Fibroblast of skin of back (primary cell): ENCODE data around the gene IGSF10. TPM values are rescaled to one million over a fixed set of nuclear protein-coding genes. Genes with fewer than 3 reads are reported as not detected.
A peak's percentile ranks its signal among the peaks of the same experiment; 100 is the strongest.
"Not testable (repeated sequence)": the region's sequence is repeated elsewhere in the genome, so short reads cannot be mapped to it uniquely, and the experiment has no call there.

Source experiments
- DNase-seq: peaks from one replicate; pipeline ENCODE4 v3.0.0-alpha.2; 2013
- polyA plus RNA-seq, 2 experiments: library from polyadenylated mRNA; unstranded; fragments of 120-200 nt; gene quantifications; one replicate each; pipeline ENCODE4 v1.2.1, GENCODE V29; 2013; ENCODE audit not compliant: insufficient read length in 2 of 2

Gene IGSF10, protein sequence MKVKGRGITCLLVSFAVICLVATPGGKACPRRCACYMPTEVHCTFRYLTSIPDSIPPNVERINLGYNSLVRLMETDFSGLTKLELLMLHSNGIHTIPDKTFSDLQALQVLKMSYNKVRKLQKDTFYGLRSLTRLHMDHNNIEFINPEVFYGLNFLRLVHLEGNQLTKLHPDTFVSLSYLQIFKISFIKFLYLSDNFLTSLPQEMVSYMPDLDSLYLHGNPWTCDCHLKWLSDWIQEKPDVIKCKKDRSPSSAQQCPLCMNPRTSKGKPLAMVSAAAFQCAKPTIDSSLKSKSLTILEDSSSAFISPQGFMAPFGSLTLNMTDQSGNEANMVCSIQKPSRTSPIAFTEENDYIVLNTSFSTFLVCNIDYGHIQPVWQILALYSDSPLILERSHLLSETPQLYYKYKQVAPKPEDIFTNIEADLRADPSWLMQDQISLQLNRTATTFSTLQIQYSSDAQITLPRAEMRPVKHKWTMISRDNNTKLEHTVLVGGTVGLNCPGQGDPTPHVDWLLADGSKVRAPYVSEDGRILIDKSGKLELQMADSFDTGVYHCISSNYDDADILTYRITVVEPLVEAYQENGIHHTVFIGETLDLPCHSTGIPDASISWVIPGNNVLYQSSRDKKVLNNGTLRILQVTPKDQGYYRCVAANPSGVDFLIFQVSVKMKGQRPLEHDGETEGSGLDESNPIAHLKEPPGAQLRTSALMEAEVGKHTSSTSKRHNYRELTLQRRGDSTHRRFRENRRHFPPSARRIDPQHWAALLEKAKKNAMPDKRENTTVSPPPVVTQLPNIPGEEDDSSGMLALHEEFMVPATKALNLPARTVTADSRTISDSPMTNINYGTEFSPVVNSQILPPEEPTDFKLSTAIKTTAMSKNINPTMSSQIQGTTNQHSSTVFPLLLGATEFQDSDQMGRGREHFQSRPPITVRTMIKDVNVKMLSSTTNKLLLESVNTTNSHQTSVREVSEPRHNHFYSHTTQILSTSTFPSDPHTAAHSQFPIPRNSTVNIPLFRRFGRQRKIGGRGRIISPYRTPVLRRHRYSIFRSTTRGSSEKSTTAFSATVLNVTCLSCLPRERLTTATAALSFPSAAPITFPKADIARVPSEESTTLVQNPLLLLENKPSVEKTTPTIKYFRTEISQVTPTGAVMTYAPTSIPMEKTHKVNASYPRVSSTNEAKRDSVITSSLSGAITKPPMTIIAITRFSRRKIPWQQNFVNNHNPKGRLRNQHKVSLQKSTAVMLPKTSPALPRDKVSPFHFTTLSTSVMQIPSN (N-terminal part only)
- polyA plus RNA-seq (2013, experiment 1 of 2; ENCODE audit: insufficient read length): 0.34 TPM
- polyA plus RNA-seq (2013, experiment 2 of 2; ENCODE audit: insufficient read length): 0.42 TPM

DNA sequence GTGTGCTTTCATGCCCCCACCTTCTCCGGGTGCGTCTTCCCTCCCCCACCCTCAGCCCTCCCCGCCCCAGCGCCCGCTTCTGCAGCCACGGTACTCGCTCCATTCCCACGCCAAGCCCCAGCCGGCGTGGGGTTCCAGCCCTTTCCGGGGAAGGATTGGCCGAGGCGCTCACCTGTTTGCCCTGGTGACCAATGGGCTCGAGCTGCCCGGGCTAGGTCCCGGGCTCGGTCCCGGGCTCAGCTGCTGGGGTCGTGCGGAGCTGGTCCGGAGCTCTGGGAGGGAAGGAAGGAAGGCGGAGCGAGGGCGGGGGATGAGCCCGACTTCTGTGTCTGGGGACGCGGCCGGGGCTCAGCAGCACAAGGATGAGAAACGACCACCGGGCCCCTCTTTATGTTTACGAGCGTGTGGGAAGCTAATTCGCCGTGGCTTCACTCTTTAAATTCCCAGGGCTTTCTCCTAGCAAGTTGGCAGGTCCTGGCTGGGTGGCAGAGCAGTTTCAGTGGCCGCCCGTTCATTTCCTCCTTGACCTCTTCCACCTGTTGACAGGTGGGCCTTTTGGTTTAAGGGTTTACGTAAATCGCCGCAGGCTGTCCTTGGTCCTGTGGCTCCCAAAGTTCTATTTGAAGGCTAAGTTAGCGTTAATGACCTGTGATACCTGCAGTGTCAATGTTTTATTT lies at the start of gene IGSF10:
IGSF10 (minus strand) TSS at position 288 of the 677 bp plus-strand sequence. CDS start 2,352 bp downstream, outside the sequence.
- DNase-seq: no peak

DNA sequence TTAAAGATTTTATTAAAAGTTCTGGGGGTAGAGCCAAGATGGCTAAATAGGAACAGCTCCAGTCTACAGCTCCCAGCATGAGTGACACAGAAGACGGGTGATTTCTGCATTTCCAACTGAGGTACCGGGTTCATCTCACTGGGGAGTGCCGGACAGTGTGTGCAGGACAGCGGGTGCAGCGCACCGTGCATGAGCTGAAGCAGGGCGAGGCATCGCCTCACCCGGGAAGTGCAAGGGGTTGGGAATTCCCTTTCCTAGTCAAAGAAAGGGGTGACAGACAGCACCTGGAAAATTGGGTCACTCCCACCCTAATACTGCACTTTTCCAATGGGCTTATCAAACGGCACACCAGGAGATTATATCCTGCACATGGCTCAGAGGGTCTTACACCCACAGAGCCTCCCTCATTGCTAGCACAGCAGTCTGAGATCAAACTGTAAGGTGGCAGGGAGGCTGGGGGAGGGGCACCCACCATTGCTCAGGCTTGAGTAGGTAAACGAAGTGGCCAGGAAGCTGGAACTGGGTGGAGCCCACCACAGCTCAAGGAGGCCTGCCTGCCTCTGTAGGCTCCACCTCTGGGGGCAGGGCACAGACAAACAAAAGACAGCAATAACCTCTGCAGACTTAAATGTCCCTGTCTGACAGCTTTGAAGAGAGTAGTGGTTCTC lies 48.7 kb upstream of the IGSF10 start:
- DNase-seq: not testable (repeated sequence)

DNA sequence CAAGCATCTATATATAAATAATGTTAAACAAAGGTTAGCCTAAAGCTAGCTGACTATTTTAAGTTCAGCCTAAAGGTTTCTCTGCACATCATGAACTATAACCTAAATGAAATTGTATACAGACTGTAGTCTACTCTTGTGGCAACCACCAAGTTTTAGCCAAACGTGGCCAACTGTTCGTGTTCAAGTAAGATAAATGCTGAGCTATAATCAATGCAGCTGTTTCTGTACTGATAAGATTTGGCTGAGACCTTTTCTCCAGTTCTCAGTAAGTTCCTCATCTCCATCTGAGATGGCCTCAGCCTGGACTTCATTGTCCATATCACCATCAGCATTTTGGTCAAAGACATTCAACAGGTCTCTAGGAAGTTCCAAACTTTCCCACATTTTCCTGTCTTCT lies 43.7 kb upstream of the IGSF10 start:
- DNase-seq: no peak

GRCh38 chr3:151503074-151503473 lies 42.2 kb upstream of the IGSF10 start:
- no peak for DNase-seq

- no peak for DNase-seq
These were observed 41.2 kb upstream of the IGSF10 start for GRCh38 chr3:151501923-151502632.

DNA sequence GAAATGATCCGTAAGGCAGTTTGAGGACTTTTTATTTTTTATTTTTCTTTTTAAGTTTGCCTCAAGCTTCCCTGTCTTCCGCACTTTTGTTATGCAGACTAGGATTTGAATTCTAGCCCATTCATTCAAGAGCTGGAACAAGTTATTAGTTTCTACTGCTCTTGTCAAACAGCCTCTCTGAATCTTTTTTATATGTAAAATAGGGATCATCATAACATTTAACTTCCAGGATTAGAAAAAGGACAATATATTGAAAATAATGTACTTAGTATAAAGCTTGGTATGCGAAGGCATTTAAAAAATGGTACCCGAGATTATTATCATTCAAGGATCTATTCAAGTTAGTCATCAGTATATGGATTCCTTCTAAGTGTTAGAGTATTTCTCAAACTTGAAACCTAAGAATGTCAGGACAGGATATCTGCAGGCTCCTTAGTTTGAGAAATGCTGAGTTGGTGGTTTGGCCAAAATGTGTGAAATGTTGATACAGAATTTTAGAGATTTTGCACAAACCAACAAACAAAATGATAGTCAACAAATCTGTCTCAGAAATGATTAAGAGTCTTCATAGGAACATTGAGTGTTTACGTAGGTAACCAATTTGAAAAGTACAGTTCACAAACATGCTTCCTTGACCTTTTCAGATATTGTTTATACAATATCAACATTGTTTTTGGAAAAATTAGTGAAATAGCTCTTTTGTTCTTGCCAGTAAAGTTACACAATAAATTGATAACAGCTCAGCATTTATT lies 40.5 kb upstream of the IGSF10 start:
- peak; percentile 34 for DNase-seq

- no peak for DNase-seq
These were observed 38.3 kb upstream of the IGSF10 start for GRCh38 chr3:151499168-151499567.

DNA sequence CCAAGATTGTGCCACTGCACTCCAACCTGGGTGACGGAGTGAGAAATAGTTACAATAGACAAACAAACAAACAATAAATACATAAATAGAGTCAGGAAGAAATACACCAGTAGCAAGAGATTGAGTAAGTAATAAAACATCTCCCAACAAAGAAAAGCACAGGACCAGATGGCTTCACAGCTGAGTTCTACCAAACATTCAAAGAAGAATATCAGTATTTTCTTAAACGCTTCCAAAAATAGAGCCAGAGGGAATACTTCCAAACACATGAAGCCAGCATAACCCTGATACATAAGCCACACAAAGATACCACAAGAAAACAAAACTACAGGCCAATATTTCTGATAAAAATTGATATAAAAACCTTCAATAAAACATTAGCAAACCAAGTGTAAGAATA lies 30.7 kb upstream of the IGSF10 start:
- no peak for DNase-seq

DNA sequence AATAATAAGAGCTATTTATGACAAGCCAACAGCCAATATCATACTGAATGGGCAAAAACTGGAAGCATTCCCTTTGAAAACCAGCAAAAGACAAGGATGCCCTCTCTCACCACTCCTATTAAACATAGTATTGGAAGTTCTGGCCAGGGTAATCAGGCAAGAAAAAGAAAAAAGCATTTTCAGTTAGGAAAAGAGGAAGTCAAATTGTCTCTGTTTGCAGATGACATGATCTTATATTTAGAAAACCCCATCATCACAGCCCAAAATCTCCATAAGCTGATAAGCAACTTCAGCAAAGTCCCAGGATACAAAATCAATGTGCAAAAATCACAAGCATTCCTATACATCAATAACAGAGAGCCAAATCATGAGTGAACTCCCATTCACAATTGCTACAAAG lies 27.0 kb upstream of the IGSF10 start:
- DNase-seq: not testable (repeated sequence)

GRCh38 chr3:151483961-151484520 lies 23.2 kb upstream of the IGSF10 start:
- no peak for DNase-seq

GRCh38 chr3:151483488-151483887 lies 22.6 kb upstream of the IGSF10 start:
- no peak for DNase-seq

DNA sequence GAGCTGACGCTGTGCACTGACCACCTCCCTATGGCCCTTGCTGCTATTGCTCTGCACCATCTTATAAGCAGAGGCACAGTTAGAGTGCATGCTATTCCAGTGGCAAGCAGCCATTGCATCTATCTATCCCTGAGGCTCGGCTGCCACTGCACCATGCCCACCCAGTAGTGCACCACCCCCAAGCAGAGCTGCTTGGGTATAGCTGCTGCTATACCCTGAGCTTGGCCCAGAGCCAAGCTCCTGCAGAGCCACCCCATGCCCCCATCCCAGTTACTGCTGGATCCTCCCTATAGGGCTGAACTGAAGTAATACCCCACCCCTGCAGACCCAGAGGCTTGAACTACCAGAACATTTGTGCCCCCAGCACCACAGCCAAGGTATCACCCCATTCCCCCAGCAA lies 19.6 kb upstream of the IGSF10 start:
- no peak for DNase-seq

GRCh38 chr3:151479452-151479851 lies 18.6 kb upstream of the IGSF10 start:
- DNase-seq: no peak

- DNase-seq: no peak
These were observed 17.5 kb upstream of the IGSF10 start for GRCh38 chr3:151478335-151478697.

DNA sequence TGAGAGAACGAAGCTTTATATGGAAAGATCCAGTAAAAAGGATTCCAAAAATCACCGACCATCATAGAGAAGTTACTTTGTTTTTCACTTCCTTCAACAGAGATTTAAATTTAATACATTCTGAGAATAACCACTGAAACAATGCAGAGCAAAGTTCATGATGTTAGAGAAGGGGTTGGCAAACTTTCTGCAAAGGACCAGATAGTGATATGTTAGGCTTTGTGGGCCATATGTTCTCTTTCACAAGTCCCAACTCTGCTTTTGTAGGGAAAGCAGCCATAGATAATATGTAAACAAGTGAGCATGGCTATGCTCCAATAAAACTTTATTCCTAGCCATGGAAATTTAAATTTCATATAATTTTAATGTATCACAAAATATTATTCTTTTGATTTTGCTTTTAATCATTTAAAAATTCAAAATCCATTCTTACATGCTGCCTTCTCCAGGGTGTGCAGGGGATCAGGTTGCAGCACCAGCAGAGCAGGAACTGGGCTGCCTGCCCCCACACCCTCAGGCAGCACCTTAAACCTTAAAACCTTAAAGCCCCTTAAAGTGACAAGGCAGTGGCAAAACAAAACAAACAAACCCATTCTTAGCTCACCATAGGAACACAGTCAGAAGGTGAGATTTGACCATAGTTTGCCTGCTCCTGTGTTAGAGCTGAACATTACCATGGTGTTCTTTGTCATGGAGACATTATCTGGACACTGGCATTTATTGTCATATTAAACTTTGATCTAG lies 16.9 kb upstream of the IGSF10 start:
- DNase-seq: no peak

DNA sequence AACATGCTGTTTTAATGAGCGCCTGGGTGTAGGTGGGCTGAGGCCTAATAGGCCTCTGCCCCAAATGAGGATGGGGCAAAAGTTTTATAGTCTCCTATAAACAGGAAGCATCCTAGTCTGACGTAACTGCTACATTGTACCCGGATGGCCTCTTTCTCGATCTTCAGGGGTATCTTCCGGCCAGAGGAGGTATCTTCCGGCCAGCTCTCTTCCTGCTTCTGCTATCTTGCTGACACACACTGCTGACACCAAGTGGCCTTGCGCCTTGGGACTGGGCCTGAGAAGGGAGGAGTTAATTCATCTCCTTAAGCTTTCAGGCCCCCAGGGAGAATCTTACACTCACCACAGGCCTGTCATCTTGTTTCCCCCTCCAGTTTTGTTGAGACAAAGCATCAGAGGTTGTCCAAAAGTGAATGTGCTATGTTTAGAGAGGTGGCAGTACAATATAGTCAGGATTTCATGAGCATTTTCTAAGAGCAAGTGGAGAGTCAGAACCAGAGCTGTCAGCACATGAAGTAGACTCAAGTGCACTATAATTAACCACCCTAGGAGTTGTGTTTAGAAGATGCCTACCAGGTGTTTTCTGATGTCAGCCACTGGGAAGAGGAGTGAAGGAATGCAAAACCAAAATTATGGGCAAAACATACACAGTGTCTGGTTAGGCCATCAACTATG lies 15.6 kb upstream of the IGSF10 start:
- DNase-seq: no peak

DNA sequence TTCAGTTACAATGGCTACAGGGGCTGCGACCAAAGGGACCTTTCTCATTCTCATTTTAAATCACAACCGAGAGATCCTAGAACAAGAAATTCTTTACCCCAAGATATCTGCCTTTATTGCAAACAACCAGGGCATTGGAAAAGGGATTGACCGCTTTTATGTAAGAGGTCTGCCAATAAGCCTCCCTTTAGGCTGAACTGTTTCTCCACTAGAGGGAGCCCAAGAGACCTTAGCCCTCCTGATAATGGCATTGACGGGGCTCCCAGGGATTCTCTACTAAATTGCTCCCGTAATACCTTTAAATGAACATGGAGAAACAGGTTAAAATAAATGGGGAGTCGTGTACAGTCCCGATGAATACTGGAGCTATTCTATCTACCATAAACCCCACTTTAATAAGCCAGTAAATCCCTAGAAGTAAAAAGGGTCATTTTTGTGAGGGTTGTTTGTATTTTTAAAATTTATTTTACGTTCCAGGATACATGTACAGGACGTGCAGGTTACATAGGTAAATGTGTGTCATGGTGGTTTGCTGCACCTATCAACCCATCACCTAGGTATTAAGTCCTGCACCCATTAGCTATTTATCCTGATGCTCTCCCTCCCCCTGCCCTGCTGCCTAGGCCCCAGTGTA lies 7.5 kb upstream of the IGSF10 start:
- peak; percentile 61 for DNase-seq

- DNase-seq: no peak
These were observed 6.2 kb upstream of the IGSF10 start for GRCh38 chr3:151467069-151467468.
